Measurements from ENCODE around the gene SUN3. TPM values are rescaled to one million over a fixed set of nuclear protein-coding genes. Genes with fewer than 3 reads are reported as not detected.
A peak's percentile ranks its signal among the peaks of the same experiment; 100 is the strongest.

SUN3 gene
- total and polyA plus RNA-seq, 2 of the 8 experiments (the other 6 are each of a cell fraction or from before 2014, with no cell fraction given), result not detected

GRCh38 chr7:48035301-48035966, 6.5 kb upstream of the SUN3 start, which contains the start of gene C7orf57:
TSS of gene C7orf57 (plus strand) at chr7:48035543. CDS start at chr7:48036309, 766 bp downstream.
- peak within 1 kb of the TSS; percentile 40; the same call in 1 of the 2 replicates for H4K8ac ChIP-seq (ENCODE audit: extremely low read depth, insufficient read depth, low read length)
- no peak for TF ChIP-seq GTF2F1 (IDR thresholded peaks at IDR 0.05; ENCODE audit: borderline replicate concordance, low read depth, low read length)
- TF ChIP-seq CEBPB (IDR thresholded peaks at IDR 0.05; ENCODE audit: low read depth, low read length), result no peak
- no peak for TF ChIP-seq ZNF274 (IDR thresholded peaks at IDR 0.05; ENCODE audit: borderline replicate concordance, extremely low read depth, low read length)
- TF ChIP-seq EP300 (IDR thresholded peaks at IDR 0.05; ENCODE audit: borderline replicate concordance in 1 of 2, low read depth in 2 of 2, low read length in 2 of 2), result no peak
- TF ChIP-seq SIN3A (conservative IDR thresholded peaks at IDR 0.05 in 1 of 2, IDR thresholded peaks at IDR 0.05 in 1 of 2; ENCODE audit: low read depth in 1 of 2, low read length in 2 of 2), result peak in 1 of 2 experiments; percentile 93; a peak in 3 of 4 replicates
- TF ChIP-seq CHD2 (IDR thresholded peaks at IDR 0.05; ENCODE audit: low read length), result peak; percentile 70; the same call in 1 of the 2 replicates
- peak in 1 of 3 experiments; percentile 14; a peak in 1 of 4 replicates for TF ChIP-seq CTCF (IDR thresholded peaks at IDR 0.05; ENCODE audit: control extremely low read depth in 1 of 3, insufficient read depth in 1 of 3, low read depth in 1 of 3, low read length in 3 of 3)
- TF ChIP-seq RXRA (IDR thresholded peaks at IDR 0.05; ENCODE audit: insufficient read depth, low read depth, low read length), result no peak

More at GRCh38 chr7:48035301-48035966, 6.5 kb upstream of the SUN3 start, which contains the start of gene C7orf57:
- H3K9ac ChIP-seq (replicated peaks in 1 of 4; ENCODE audit: extremely low read depth in 1 of 4, low read depth in 3 of 4, low read length in 3 of 4), result peak within 1 kb of the TSS in 2 of 4 experiments; percentile 45 to 74; a peak in 3 of 7 replicates
- no peak for FAIRE-seq
- H3K9me3 ChIP-seq (ENCODE audit: insufficient read depth in 2 of 2, low read depth in 1 of 2, low read length in 1 of 2), result no peaks in the 10 kb centered on the region
- peak; percentile 54 to 94 for DNase-seq (ENCODE audit: low read depth in 1 of 2, low spot score in 2 of 2)
- no peak within 1 kb of the TSS for H3K4ac ChIP-seq (replicated peaks; ENCODE audit: insufficient read length, low read depth, low read length)
- peak within 1 kb of the TSS; percentile 39 to 81 (median 72) for H3K4me3 ChIP-seq (ENCODE audit: extremely low read depth in 1 of 4, insufficient read depth in 2 of 4, low read depth in 3 of 4, low read length in 4 of 4)
- H3K4me1 ChIP-seq (replicated peaks in 1 of 4; ENCODE audit: control insufficient read depth in 3 of 4, insufficient read depth in 4 of 4, low read length in 3 of 4), result peaks cover 0 to 20% (median 13%) of the 10 kb centered on the region in 4 experiments; a peak in 6 of 7 replicates
- no peak within 1 kb of the TSS for H3K14ac ChIP-seq (ENCODE audit: insufficient read length)
- no peak within 1 kb of the TSS for H3K27ac ChIP-seq (ENCODE audit: low read depth, low read length)
- no peak within 1 kb of the TSS for H4K5ac ChIP-seq (ENCODE audit: insufficient read length, low read depth, low read length)
- ChIA-PET POLR2A (ENCODE audit: partially characterized antibody) (interaction anchor here (0.9 to 1.5 kb wide), 2 partner anchors 54 to 56 kb away, joined by 3 to 8 read pairs; partner anchors contain the start of genes HUS1 and UPP1), CTCF (ENCODE audit: partially characterized antibody) (no interaction called here)
- H2AFZ ChIP-seq (ENCODE audit: low read length), result no peak within 1 kb of the TSS; the same call in 1 of the 2 replicates
- peak within 1 kb of the TSS; percentile 99 to 100 for H3K4me2 ChIP-seq (ENCODE audit: insufficient read depth in 1 of 2, low read depth in 2 of 2, low read length in 2 of 2)
- WGBS, 2 experiments (ENCODE audit: extremely low coverage in 1 of 2, insufficient coverage in 1 of 2, insufficient read length in 1 of 2, insufficient replicate concordance in 2 of 2, low coverage in 1 of 2, low lambda C conversion rate in 2 of 2, missing lambda C conversion rate in 1 of 2), result 2% methylated on average over 39 of the region's 62 CpGs; no CpG with 5 or more reads in 1 of the 2 experiments
- no peak within 1 kb of the TSS for H2BK120ac ChIP-seq (replicated peaks; ENCODE audit: low read depth, low read length)
- H3K79me1 ChIP-seq (ENCODE audit: low read depth, low read length), result no peaks in the 10 kb centered on the region
- no peak within 1 kb of the TSS for H2BK5ac ChIP-seq (ENCODE audit: low read depth, low read length)
- H3K56ac ChIP-seq (replicated peaks; ENCODE audit: insufficient read length, low read depth, low read length), result no peak within 1 kb of the TSS
- H2BK12ac ChIP-seq (ENCODE audit: low read depth, low read length), result peak within 1 kb of the TSS; percentile 69; the same call in 1 of the 2 replicates
- no peaks in the 10 kb centered on the region for H3K36me3 ChIP-seq (ENCODE audit: control insufficient read depth in 2 of 4, insufficient read depth in 4 of 4, low read length in 3 of 4)
- H3K27me3 ChIP-seq (replicated peaks in 1 of 4; ENCODE audit: control insufficient read depth in 3 of 4, extremely low read depth in 1 of 4, insufficient read depth in 3 of 4, low read length in 3 of 4), result peaks cover 11 to 31% (median 25%) of the 10 kb centered on the region in 4 experiments
- H3K23me2 ChIP-seq (ENCODE audit: low read depth, low read length), result peaks cover 16% of the 10 kb centered on the region
- no peak within 1 kb of the TSS for H3K23ac ChIP-seq (ENCODE audit: insufficient read length)
- H3K79me2 ChIP-seq (ENCODE audit: control insufficient read depth in 1 of 2, insufficient read depth in 2 of 2, low read length in 2 of 2), result no peaks in the 10 kb centered on the region
- no peak within 1 kb of the TSS; the same call in 1 of the 2 replicates for H2BK15ac ChIP-seq (ENCODE audit: low read length)
- no peak within 1 kb of the TSS for H3K18ac ChIP-seq (ENCODE audit: extremely low read depth, low read length)
- no peak within 1 kb of the TSS for H2AK5ac ChIP-seq (ENCODE audit: low read depth, low read length)
- H4K20me1 ChIP-seq (replicated peaks in 1 of 2; ENCODE audit: control insufficient read depth in 1 of 2, insufficient read depth in 2 of 2, low read length in 2 of 2), result peaks cover 0 to 3% of the 10 kb centered on the region in 2 experiments
- H2BK20ac ChIP-seq (ENCODE audit: low read length), result no peak within 1 kb of the TSS
- H4K91ac ChIP-seq (replicated peaks; ENCODE audit: insufficient read length, low read length), result no peak within 1 kb of the TSS

Measured in H1 (cell line).